HepG2 (cell line): ENCODE data around the gene EPB41L4A. TPM values are rescaled to one million over a fixed set of nuclear protein-coding genes. Genes with fewer than 3 reads are reported as not detected.

ENCODE experiments used
- ATAC-seq: fragments of 200-7000 bp; cut with Tn5 transposase; 3 replicates; pipeline ENCODE4 v1.9.1; 2020; ENCODE audit warnings: mild to moderate bottlenecking, moderate library complexity
- BruUV-seq: library from RNA; stranded (reverse); fragments of 400-500 nt; replicated peaks from 2 replicates; lab custom pipeline; 2021; lab: Mats Ljungman, UMichigan
- CTCF ChIA-PET: fragments of 300-600 bp; formaldehyde crosslinking; extraction: SDS; loops from one replicate; lab custom pipeline; 2021; ENCODE audit warnings: low total read pairs, inconsistent platforms, low intra/inter-chr PET ratio; lab: Yijun Ruan, JAX
- POLR2A ChIA-PET: fragments of 350-600 bp; sonication (Branson Sonifier 250); formaldehyde crosslinking; loops from one replicate; lab custom pipeline; 2020; ENCODE audit warnings: antibody characterized with exemption, inconsistent platforms; lab: Yijun Ruan, JAX
- DNase-seq: peaks from one replicate; pipeline ENCODE4 v3.0.0-alpha.2; 2015; ENCODE audit warnings: low spot score
- FAIRE-seq: peaks from 3 replicates; lab custom pipeline; 2011; peaks lifted over from hg19 to GRCh38; lab: Jason Lieb, UNC
- H2AFZ ChIP-seq: one replicate; pipeline ENCODE4 v1.6.1; 2011; ENCODE audit warnings: low read length, inconsistent platforms
- H3K27ac ChIP-seq: fragments of 300-600 bp; 3 replicates; pipeline ENCODE4 v1.8.0; 2011; ENCODE audit warnings: mixed run types, mild to moderate bottlenecking, mixed read lengths, low read length, inconsistent platforms; ENCODE audit not compliant: insufficient read depth; ENCODE audit errors: extremely low read length
- H3K27me3 ChIP-seq, 2 experiments: fragments of 200-600 bp in 1 of 2; 2 replicates in 1 of 2; 3 replicates in 1 of 2; pipeline versions ENCODE4 v1.6.0 to v1.8.0; 2011; ENCODE audit warnings: low read length in 2 of 2, mild to moderate bottlenecking in 2 of 2, moderate library complexity in 2 of 2, inconsistent platforms in 1 of 2; ENCODE audit not compliant: insufficient read depth in 2 of 2, control insufficient read depth in 1 of 2
- H3K36me3 ChIP-seq, 2 experiments: fragments of 200-600 bp in 1 of 2; replicated peaks in 1 of 2; 2 replicates in 1 of 2; 3 replicates in 1 of 2; pipeline versions ENCODE4 v1.5.1 to v1.8.0; 2011; ENCODE audit warnings: low read length in 2 of 2, inconsistent platforms in 1 of 2; ENCODE audit not compliant: insufficient read depth in 2 of 2, control insufficient read depth in 1 of 2
- H3K4me1 ChIP-seq: 2 replicates; pipeline ENCODE4 v1.5.1; 2012; ENCODE audit warnings: low read length, inconsistent platforms; ENCODE audit not compliant: insufficient read depth
- H3K4me2 ChIP-seq: 2 replicates; pipeline ENCODE4 v1.6.0; 2011; ENCODE audit warnings: low read depth, low read length, inconsistent platforms
- H3K4me3 ChIP-seq, 3 experiments: fragments of 200-600 bp in 1 of 3; sonication (generic), shearing (Covaris generic) in 1 of 3; replicated peaks in 1 of 3; 2 replicates each; pipeline ENCODE4 v1.5.1; 2011 to 2016; ENCODE audit warnings: low read length in 3 of 3, inconsistent platforms in 2 of 3, low read depth in 2 of 3, mild to moderate bottlenecking in 2 of 3, control low read depth in 1 of 3, mixed read lengths in 1 of 3; ENCODE audit not compliant: insufficient read depth in 1 of 3
- H3K79me2 ChIP-seq: one replicate; pipeline ENCODE4 v1.6.1; 2011; ENCODE audit warnings: low read length, inconsistent platforms; ENCODE audit not compliant: insufficient read depth
- H3K9ac ChIP-seq: 2 replicates; pipeline ENCODE4 v1.6.0; 2011; ENCODE audit warnings: mild to moderate bottlenecking, low read depth, low read length, inconsistent platforms; ENCODE audit not compliant: insufficient read depth
- H3K9me3 ChIP-seq: 2 replicates; pipeline ENCODE4 v1.5.1; 2012; ENCODE audit warnings: mild to moderate bottlenecking, low read length
- H4K20me1 ChIP-seq: 2 replicates; pipeline ENCODE4 v1.6.0; 2011; ENCODE audit warnings: inconsistent platforms, mild to moderate bottlenecking, low read length, moderate library complexity; ENCODE audit not compliant: insufficient read depth
- FOXK2 ChIP-seq: fragments of 450-650 bp; IDR thresholded peaks from 2 replicates; pipeline ENCODE4 v1.6.1; 2016
- KDM4B ChIP-seq: sonication (generic); formaldehyde crosslinking; IDR thresholded peaks from 2 replicates; pipeline ENCODE4 v1.4.0; 2020; ENCODE audit warnings: missing genetic modification reagents
- NFE2L1 ChIP-seq: sonication (generic); formaldehyde crosslinking; IDR thresholded peaks from 2 replicates; pipeline ENCODE4 v1.4.0; 2020; ENCODE audit warnings: missing genetic modification reagents, mild to moderate bottlenecking, borderline replicate concordance
- NRL ChIP-seq: sonication (generic); formaldehyde crosslinking; IDR thresholded peaks from 2 replicates; pipeline ENCODE4 v1.5.0; 2020; ENCODE audit warnings: missing genetic modification reagents, mild to moderate bottlenecking, moderate library complexity, borderline replicate concordance
- RELA ChIP-seq: sonication (generic); formaldehyde crosslinking; IDR thresholded peaks from 2 replicates; pipeline ENCODE4 v1.4.0; 2020; ENCODE audit warnings: missing genetic modification reagents
- TRIM24 ChIP-seq: sonication (generic); formaldehyde crosslinking; IDR thresholded peaks from 2 replicates; pipeline ENCODE4 v1.8.0; 2022; ENCODE audit warnings: mild to moderate bottlenecking, missing genetic modification reagents
- U2AF2 ChIP-seq: fragments of 200-400 bp; formaldehyde crosslinking; IDR thresholded peaks from 2 replicates; pipeline ENCODE4 v1.6.1; 2017; ENCODE audit warnings: low read depth, mild to moderate bottlenecking, low read length
- ZNF224 ChIP-seq: sonication (generic); formaldehyde crosslinking; IDR thresholded peaks from 2 replicates; pipeline ENCODE4 v1.5.0; 2020; ENCODE audit warnings: mild to moderate bottlenecking, missing genetic modification reagents
- ZNF24 ChIP-seq: fragments of 450-650 bp; IDR thresholded peaks from 2 replicates; pipeline ENCODE4 v1.6.1; 2017; ENCODE audit warnings: antibody characterized with exemption, mild to moderate bottlenecking
- ZNF569 ChIP-seq: sonication (generic); formaldehyde crosslinking; IDR thresholded peaks from 2 replicates; pipeline ENCODE4 v1.5.0; 2020; ENCODE audit warnings: mild to moderate bottlenecking, missing genetic modification reagents, moderate library complexity, borderline replicate concordance
- ZNF747 ChIP-seq: sonication (generic); formaldehyde crosslinking; IDR thresholded peaks from 2 replicates; pipeline ENCODE4 v1.8.1; 2023; ENCODE audit warnings: missing genetic modification reagents, mild to moderate bottlenecking, borderline replicate concordance
- WGBS: methylation state at CpG from one replicate; pipeline ENCODE4 v1.1.6; 2017; ENCODE audit warnings: low lambda C conversion rate; 5-methylcytosine and 5-hydroxymethylcytosine counted together
- in situ Hi-C: cut with HindIII; loops from 2 replicates; pipeline ENCODE4 v1.10.0; 2017; ENCODE audit warnings: low pct_unique_long_range_greater_than_20kb; ENCODE audit not compliant: extremely low pct_ligation_motif_present
- intact Hi-C: fragments of 100-400 bp; cut with micrococcal nuclease; formaldehyde crosslinking; loops from one replicate; pipeline ENCODE4 v1.10.0; 2022; ENCODE audit not compliant: unreplicated experiment
- polyA plus RNA-seq, 8 experiments: library from polyadenylated mRNA; depleted of rRNA in 3 of 8; stranded (reverse) in 7 of 8; unstranded in 1 of 8; fragments of >200 nt; fragmentation: Illumina TruSeq in 4 of 8; extraction: Trizol in 4 of 8; gene quantifications; 2 replicates each; pipeline versions ENCODE4 v1.2.1 to v1.2.3, GENCODE V29; 2011 to 2016; ENCODE audit warnings: low read depth in 4 of 8, missing spikeins in 1 of 8, mixed read lengths in 1 of 8; ENCODE audit not compliant: insufficient read depth in 1 of 8
- total RNA-seq, 5 experiments: library from RNA; depleted of rRNA; stranded (reverse); fragments of >200 nt; fragmentation: Illumina TruSeq; extraction: Trizol; gene quantifications; 2 replicates each; pipeline ENCODE4 v1.2.3, GENCODE V29; 2016; ENCODE audit warnings: low read depth in 1 of 5
- TF ChIP-seq, protein P1 (sequence below): IDR thresholded peaks from 2 replicates; pipeline ENCODE4 v1.6.1; 2016; ENCODE audit warnings: missing biosample characterization, missing genetic modification reagents, low read depth
- TF ChIP-seq, protein P2 (sequence below): sonication (generic); formaldehyde crosslinking; IDR thresholded peaks from 2 replicates; pipeline ENCODE4 v1.9.0; 2022; ENCODE audit warnings: low read depth, missing genetic modification reagents

The EPB41L4A gene
- total and polyA plus RNA-seq, 2 of the 13 experiments (the other 11 are each of a cell fraction or from before 2014, with no cell fraction given): 0.07 TPM; not detected in 1

GRCh38 chr5:112304743-112305142 lies 114.3 kb downstream of the EPB41L4A start:
- WGBS: 3% methylated on average over 2 of the region's 2 CpGs
- DNase-seq (no peak), ATAC-seq (no peak), FAIRE-seq (no peak)
- Histone ChIP-seq H3K9me3 (no peaks in the 10 kb centered on the region), H2AFZ (no peak overlapping the region), H3K36me3 (no peaks in the 10 kb centered on the region), H3K9ac (no peak overlapping the region), H3K27me3 (no peaks in the 10 kb centered on the region; a peak in 1 of 5 replicates), H3K79me2 (no peaks in the 10 kb centered on the region), H4K20me1 (no peaks in the 10 kb centered on the region), H3K4me2 (no peak overlapping the region), H3K27ac (no peak overlapping the region), H3K4me1 (no peaks in the 10 kb centered on the region), H3K4me3 (no peak overlapping the region)
- no TSS peak for BruUV-seq
- in situ Hi-C loops: no loop called here
- intact Hi-C loops: no loop called here
- TF ChIP-seq, protein P1, sequence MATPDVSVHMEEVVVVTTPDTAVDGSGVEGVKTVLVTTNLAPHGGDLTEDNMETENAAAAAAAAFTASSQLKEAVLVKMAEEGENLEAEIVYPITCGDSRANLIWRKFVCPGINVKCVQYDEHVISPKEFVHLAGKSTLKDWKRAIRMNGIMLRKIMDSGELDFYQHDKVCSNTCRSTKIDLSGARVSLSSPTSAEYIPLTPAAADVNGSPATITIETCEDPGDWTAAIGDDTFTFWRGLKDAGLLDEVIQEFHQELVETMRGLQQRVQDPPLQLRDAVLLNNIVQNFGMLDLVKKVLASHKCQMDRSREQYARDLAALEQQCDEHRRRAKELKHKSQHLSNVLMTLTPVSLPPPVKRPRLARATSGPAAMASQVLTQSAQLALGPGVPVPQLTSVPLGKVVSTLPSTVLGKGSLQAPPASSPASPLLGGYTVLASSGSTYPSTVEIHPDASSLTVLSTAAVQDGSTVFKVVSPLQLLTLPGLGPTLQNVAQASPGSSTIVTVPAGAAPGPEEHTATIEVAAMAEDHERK (CRISPR knock-in tag): no peak
- POLR2A ChIA-PET: no interaction called here
- CTCF ChIA-PET: no interaction called here

- TF ChIP-seq ZNF224 (CRISPR knock-in tag) (no peak), U2AF2 (no peak), ZNF747 (CRISPR knock-in tag) (no peak), NRL (CRISPR knock-in tag) (no peak), RELA (CRISPR knock-in tag) (no peak), NFE2L1 (CRISPR knock-in tag) (no peak), ZNF569 (CRISPR knock-in tag) (no peak), TRIM24 (CRISPR knock-in tag) (no peak), ZNF24 (no peak), KDM4B (CRISPR knock-in tag) (no peak), FOXK2 (no peak)
- TF ChIP-seq, protein P2, sequence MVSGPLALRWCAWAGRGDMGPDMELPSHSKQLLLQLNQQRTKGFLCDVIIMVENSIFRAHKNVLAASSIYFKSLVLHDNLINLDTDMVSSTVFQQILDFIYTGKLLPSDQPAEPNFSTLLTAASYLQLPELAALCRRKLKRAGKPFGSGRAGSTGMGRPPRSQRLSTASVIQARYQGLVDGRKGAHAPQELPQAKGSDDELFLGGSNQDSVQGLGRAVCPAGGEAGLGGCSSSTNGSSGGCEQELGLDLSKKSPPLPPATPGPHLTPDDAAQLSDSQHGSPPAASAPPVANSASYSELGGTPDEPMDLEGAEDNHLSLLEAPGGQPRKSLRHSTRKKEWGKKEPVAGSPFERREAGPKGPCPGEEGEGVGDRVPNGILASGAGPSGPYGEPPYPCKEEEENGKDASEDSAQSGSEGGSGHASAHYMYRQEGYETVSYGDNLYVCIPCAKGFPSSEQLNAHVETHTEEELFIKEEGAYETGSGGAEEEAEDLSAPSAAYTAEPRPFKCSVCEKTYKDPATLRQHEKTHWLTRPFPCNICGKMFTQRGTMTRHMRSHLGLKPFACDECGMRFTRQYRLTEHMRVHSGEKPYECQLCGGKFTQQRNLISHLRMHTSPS (CRISPR knock-in tag): no peak
- DNase-seq (no peak), FAIRE-seq (no peak), ATAC-seq (no peak)
- ChIA-PET CTCF (no interaction called here), POLR2A (no interaction called here)
- intact Hi-C loops (no loop called here), in situ Hi-C loops (no loop called here)
- WGBS: 61% methylated on average over 4 of the region's 4 CpGs
- Histone ChIP-seq H3K4me3 (no peak overlapping the region), H3K27ac (no peak overlapping the region), H3K36me3 (no peaks in the 10 kb centered on the region), H3K4me1 (no peaks in the 10 kb centered on the region), H3K9ac (no peak overlapping the region), H2AFZ (no peak overlapping the region), H4K20me1 (no peaks in the 10 kb centered on the region), H3K9me3 (no peaks in the 10 kb centered on the region), H3K4me2 (no peak overlapping the region), H3K27me3 (no peaks in the 10 kb centered on the region; a peak in 1 of 5 replicates), H3K79me2 (no peaks in the 10 kb centered on the region)
- BruUV-seq: no TSS peak
These were observed 115.4 kb downstream of the EPB41L4A start for GRCh38 chr5:112303685-112304084.
